ENCODE measurements around the gene BARHL1. TPM values are rescaled to one million over a fixed set of nuclear protein-coding genes. Genes with fewer than 3 reads are reported as not detected.
"Not testable (repeated sequence)": the region's sequence is repeated elsewhere in the genome, so short reads cannot be mapped to it uniquely, and the experiment has no call there.

BARHL1 gene
- polyA plus RNA-seq, 1 experiment: not detected

- no peak for TF ChIP-seq CTCF (IDR thresholded peaks at IDR 0.05; ENCODE audit: low read depth, low read length)
- CTCF ChIA-PET: no interaction called here
- DNase-seq (ENCODE audit: low read depth, low spot score): no peak
- no peak overlapping the region for H3K4me3 ChIP-seq (ENCODE audit: low read depth, low read length)
- no peaks in the 10 kb centered on the region; the same call in 1 of the 2 replicates for H3K9me3 ChIP-seq (ENCODE audit: control insufficient read depth, insufficient read depth, low read length)
- POLR2A ChIA-PET: no interaction called here
- H3K27me3 ChIP-seq (ENCODE audit: control insufficient read depth, insufficient read depth, low read length): peaks cover 44% of the 10 kb centered on the region
- H3K27ac ChIP-seq (ENCODE audit: low read depth, low read length): no peak overlapping the region
Observed at GRCh38 chr9:132562306-132562573, 20.2 kb upstream of the BARHL1 start.

- Histone ChIP-seq H3K4me3 (ENCODE audit: low read depth, low read length) (no peak overlapping the region), H3K9me3 (ENCODE audit: control insufficient read depth, insufficient read depth, low read length) (no peaks in the 10 kb centered on the region; the same call in 1 of the 2 replicates), H3K27me3 (ENCODE audit: control insufficient read depth, insufficient read depth, low read length) (peaks cover 44% of the 10 kb centered on the region), H3K27ac (ENCODE audit: low read depth, low read length) (no peak overlapping the region)
- no peak for DNase-seq (ENCODE audit: low read depth, low spot score)
- ChIA-PET POLR2A (no interaction called here), CTCF (no interaction called here)
- TF ChIP-seq CTCF (IDR thresholded peaks at IDR 0.05; ENCODE audit: low read depth, low read length): no peak
Observed at GRCh38 chr9:132564526-132564925, 17.9 kb upstream of the BARHL1 start.

- CTCF ChIA-PET: interaction anchor here (0.8 to 1.3 kb wide), 2 partner anchors 62 to 83 kb away, joined by 3 to 4 read pairs; no protein-coding TSS in a partner anchor
Observed at GRCh38 chr9:132568787-132569186, 13.6 kb upstream of the BARHL1 start.

GRCh38 chr9:132571806-132572600, 10.4 kb upstream of the BARHL1 start:
- no peak for TF ChIP-seq CTCF (IDR thresholded peaks at IDR 0.05; ENCODE audit: low read depth, low read length)
- Histone ChIP-seq H3K9me3 (ENCODE audit: control insufficient read depth, insufficient read depth, low read length) (no peaks in the 10 kb centered on the region; the same call in 1 of the 2 replicates), H3K27me3 (ENCODE audit: control insufficient read depth, insufficient read depth, low read length) (peaks cover 26% of the 10 kb centered on the region), H3K27ac (ENCODE audit: low read depth, low read length) (no peak overlapping the region), H3K4me3 (ENCODE audit: low read depth, low read length) (no peak overlapping the region)
- POLR2A ChIA-PET: interaction anchor here (0.7 kb wide), 1 partner anchor 76 kb away, joined by 3 read pairs; no protein-coding TSS in a partner anchor
- no peak for DNase-seq (ENCODE audit: low read depth, low spot score)
- CTCF ChIA-PET: interaction anchor here (7.7 kb wide), 1 partner anchor 64 kb away, joined by 56 read pairs; no protein-coding TSS in a partner anchor

More at GRCh38 chr9:132568787-132569186, 13.6 kb upstream of the BARHL1 start:
- H3K27ac ChIP-seq (ENCODE audit: low read depth, low read length); H3K4me3 ChIP-seq (ENCODE audit: low read depth, low read length); H3K9me3 ChIP-seq (ENCODE audit: control insufficient read depth, insufficient read depth, low read length); POLR2A ChIA-PET; DNase-seq (ENCODE audit: low read depth, low spot score): not testable (repeated sequence)
- H3K27me3 ChIP-seq (ENCODE audit: control insufficient read depth, insufficient read depth, low read length): peaks cover 32% of the 10 kb centered on the region

- POLR2A ChIA-PET: interaction anchor here (0.6 kb wide), 1 partner anchor 1129 kb away, joined by 3 read pairs; no protein-coding TSS in a partner anchor
- no peak overlapping the region for H3K27ac ChIP-seq (ENCODE audit: low read depth, low read length)
- no peaks in the 10 kb centered on the region for H3K9me3 ChIP-seq (ENCODE audit: control insufficient read depth, insufficient read depth, low read length)
- H3K4me3 ChIP-seq (ENCODE audit: low read depth, low read length): no peak overlapping the region
- peaks cover 29% of the 10 kb centered on the region for H3K27me3 ChIP-seq (ENCODE audit: control insufficient read depth, insufficient read depth, low read length)
- no peak for DNase-seq (ENCODE audit: low read depth, low spot score)
- CTCF ChIA-PET: interaction anchor here (7.7 kb wide), 1 partner anchor 65 kb away, joined by 56 read pairs; no protein-coding TSS in a partner anchor
- no peak for TF ChIP-seq CTCF (IDR thresholded peaks at IDR 0.05; ENCODE audit: low read depth, low read length)
Observed at GRCh38 chr9:132572921-132573320, 9.5 kb upstream of the BARHL1 start.

All from AG04450 (cell line).